ENCODE measurements around the gene PRC1. TPM values are rescaled to one million over a fixed set of nuclear protein-coding genes. Genes with fewer than 3 reads are reported as not detected.

PRC1 gene
- total and polyA plus RNA-seq, 2 of the 13 experiments (the other 11 are each of a cell fraction or from before 2014, with no cell fraction given), result 137 to 162 TPM

DNA sequence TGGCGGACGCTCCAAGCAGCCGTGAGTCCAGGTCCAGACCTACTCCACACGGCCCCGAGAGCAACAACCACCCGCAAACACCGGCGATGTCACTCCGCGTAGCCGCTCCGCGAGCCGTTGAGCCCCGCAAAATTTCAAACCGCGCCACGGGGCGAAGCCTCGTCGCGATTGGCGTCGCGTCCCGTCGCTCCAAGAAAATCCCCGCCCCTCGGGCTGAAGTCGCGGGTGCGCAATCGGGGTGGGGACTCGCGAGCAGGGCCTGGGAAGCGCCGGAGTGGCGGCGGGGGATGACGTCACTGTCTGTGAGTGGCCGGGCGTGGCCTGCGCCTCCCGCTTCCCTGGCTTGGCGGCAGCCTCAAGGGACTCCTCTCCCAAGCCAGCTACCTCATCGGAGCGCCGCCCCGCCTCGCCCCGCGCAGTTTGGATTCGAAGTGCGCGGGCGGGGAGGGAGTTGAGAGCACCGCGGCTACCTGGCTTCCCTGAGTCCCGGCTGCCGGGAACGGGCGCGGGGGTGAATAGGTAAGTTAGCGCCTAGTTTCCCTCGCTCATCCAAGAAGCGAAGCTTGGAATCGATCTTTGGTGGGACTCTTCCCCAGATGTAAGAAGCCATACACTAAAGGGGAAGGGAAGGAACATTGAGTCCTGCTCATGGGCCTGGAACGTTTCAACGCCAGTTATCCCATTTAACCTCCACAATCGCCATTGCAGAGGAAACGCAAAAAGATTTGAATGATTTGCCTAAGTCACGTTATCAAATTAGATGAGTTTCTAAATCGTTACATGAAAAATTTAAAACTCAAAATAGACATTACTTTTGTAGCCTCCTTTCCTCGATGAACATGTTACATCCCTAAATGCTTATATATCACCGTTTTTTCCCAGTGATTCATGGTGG, at the start of gene PRC1 (continued):
- TF ChIP-seq, protein P1, sequence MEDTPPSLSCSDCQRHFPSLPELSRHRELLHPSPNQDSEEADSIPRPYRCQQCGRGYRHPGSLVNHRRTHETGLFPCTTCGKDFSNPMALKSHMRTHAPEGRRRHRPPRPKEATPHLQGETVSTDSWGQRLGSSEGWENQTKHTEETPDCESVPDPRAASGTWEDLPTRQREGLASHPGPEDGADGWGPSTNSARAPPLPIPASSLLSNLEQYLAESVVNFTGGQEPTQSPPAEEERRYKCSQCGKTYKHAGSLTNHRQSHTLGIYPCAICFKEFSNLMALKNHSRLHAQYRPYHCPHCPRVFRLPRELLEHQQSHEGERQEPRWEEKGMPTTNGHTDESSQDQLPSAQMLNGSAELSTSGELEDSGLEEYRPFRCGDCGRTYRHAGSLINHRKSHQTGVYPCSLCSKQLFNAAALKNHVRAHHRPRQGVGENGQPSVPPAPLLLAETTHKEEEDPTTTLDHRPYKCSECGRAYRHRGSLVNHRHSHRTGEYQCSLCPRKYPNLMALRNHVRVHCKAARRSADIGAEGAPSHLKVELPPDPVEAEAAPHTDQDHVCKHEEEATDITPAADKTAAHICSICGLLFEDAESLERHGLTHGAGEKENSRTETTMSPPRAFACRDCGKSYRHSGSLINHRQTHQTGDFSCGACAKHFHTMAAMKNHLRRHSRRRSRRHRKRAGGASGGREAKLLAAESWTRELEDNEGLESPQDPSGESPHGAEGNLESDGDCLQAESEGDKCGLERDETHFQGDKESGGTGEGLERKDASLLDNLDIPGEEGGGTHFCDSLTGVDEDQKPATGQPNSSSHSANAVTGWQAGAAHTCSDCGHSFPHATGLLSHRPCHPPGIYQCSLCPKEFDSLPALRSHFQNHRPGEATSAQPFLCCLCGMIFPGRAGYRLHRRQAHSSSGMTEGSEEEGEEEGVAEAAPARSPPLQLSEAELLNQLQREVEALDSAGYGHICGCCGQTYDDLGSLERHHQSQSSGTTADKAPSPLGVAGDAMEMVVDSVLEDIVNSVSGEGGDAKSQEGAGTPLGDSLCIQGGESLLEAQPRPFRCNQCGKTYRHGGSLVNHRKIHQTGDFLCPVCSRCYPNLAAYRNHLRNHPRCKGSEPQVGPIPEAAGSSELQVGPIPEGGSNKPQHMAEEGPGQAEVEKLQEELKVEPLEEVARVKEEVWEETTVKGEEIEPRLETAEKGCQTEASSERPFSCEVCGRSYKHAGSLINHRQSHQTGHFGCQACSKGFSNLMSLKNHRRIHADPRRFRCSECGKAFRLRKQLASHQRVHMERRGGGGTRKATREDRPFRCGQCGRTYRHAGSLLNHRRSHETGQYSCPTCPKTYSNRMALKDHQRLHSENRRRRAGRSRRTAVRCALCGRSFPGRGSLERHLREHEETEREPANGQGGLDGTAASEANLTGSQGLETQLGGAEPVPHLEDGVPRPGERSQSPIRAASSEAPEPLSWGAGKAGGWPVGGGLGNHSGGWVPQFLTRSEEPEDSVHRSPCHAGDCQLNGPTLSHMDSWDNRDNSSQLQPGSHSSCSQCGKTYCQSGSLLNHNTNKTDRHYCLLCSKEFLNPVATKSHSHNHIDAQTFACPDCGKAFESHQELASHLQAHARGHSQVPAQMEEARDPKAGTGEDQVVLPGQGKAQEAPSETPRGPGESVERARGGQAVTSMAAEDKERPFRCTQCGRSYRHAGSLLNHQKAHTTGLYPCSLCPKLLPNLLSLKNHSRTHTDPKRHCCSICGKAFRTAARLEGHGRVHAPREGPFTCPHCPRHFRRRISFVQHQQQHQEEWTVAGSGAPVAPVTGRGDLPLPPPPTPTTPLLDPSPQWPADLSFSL (CRISPR knock-in tag; IDR thresholded peaks at IDR 0.05), result no peak
- TF ChIP-seq HMG20B (CRISPR knock-in tag; conservative IDR thresholded peaks at IDR 0.05) (0 out of 2 replicates have a peak, but pooled peaks have one; percentile 49), ZNF790 (CRISPR knock-in tag; IDR thresholded peaks at IDR 0.05; ENCODE audit: borderline replicate concordance) (no peak), AGO2 (optimal IDR thresholded peaks at IDR 0.05; ENCODE audit: low read depth, low read length) (peak; percentile 26), ZMYM2 (CRISPR knock-in tag; IDR thresholded peaks at IDR 0.05) (0 out of 2 replicates have a peak, but pooled peaks have one; percentile 15), ZNF468 (CRISPR knock-in tag; IDR thresholded peaks at IDR 0.05) (no peak), MAZ (IDR thresholded peaks at IDR 0.05; ENCODE audit: borderline replicate concordance, low read depth, low read length) (peak; percentile 57; the same call in 1 of the 2 replicates), MAZ (CRISPR knock-in tag; IDR thresholded peaks at IDR 0.05; ENCODE audit: low read depth) (peak; percentile 91), REST (IDR thresholded peaks at IDR 0.05; ENCODE audit: borderline replicate concordance in 1 of 2, low read depth in 1 of 2, low read length in 2 of 2) (peak in 1 of 2 experiments; percentile 37; a peak in 1 of 4 replicates), ARNT (IDR thresholded peaks at IDR 0.05) (no peak)
- TF ChIP-seq, protein P2, sequence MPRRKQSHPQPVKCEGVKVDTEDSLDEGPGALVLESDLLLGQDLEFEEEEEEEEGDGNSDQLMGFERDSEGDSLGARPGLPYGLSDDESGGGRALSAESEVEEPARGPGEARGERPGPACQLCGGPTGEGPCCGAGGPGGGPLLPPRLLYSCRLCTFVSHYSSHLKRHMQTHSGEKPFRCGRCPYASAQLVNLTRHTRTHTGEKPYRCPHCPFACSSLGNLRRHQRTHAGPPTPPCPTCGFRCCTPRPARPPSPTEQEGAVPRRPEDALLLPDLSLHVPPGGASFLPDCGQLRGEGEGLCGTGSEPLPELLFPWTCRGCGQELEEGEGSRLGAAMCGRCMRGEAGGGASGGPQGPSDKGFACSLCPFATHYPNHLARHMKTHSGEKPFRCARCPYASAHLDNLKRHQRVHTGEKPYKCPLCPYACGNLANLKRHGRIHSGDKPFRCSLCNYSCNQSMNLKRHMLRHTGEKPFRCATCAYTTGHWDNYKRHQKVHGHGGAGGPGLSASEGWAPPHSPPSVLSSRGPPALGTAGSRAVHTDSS (CRISPR knock-in tag; conservative IDR thresholded peaks at IDR 0.05), result no peak
- TF ChIP-seq, protein P3, sequence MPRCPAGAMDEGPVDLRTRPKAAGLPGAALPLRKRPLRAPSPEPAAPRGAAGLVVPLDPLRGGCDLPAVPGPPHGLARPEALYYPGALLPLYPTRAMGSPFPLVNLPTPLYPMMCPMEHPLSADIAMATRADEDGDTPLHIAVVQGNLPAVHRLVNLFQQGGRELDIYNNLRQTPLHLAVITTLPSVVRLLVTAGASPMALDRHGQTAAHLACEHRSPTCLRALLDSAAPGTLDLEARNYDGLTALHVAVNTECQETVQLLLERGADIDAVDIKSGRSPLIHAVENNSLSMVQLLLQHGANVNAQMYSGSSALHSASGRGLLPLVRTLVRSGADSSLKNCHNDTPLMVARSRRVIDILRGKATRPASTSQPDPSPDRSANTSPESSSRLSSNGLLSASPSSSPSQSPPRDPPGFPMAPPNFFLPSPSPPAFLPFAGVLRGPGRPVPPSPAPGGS (CRISPR knock-in tag; IDR thresholded peaks at IDR 0.05), result no peak
- TF ChIP-seq, protein P4, sequence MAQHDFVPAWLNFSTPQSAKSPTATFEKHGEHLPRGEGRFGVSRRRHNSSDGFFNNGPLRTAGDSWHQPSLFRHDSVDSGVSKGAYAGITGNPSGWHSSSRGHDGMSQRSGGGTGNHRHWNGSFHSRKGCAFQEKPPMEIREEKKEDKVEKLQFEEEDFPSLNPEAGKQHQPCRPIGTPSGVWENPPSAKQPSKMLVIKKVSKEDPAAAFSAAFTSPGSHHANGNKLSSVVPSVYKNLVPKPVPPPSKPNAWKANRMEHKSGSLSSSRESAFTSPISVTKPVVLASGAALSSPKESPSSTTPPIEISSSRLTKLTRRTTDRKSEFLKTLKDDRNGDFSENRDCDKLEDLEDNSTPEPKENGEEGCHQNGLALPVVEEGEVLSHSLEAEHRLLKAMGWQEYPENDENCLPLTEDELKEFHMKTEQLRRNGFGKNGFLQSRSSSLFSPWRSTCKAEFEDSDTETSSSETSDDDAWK (CRISPR knock-in tag; IDR thresholded peaks at IDR 0.05), result no peak

Measured in HepG2 (cell line).